Measurements from ENCODE around the gene CACNA2D4.

The CACNA2D4 gene

GRCh38 chr12:1907652-1908611 lies 10.5 kb downstream of the CACNA2D4 start:
- in situ Hi-C loops (cut with MboI; ENCODE audit: low pct_unique_long_range_greater_than_20kb, low sequenced_read_pairs), result no loop called here
- no peak for DNase-seq

GRCh38 chr12:1906579-1906978 lies 11.9 kb downstream of the CACNA2D4 start:
- no peak for DNase-seq
- in situ Hi-C loops (cut with MboI; ENCODE audit: low pct_unique_long_range_greater_than_20kb, low sequenced_read_pairs), result no loop called here

DNA sequence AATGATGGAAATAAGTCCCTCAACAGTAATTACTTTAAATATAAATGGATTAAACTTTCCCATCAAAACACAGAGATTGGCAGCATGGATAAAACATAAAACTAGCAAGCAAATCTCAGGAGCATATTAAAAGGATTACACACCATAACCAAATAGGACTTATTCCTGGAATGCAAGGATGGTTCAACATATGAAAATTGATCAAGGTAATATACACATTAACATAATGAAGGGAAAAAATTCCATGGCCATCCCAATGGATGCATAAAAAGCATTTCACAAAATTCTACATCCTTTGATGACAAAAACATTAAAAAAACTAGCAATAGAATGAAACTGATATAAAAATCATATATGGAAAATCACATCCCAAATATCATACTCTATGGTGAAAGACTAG lies 13.6 kb downstream of the CACNA2D4 start:
- in situ Hi-C loops (cut with MboI; ENCODE audit: low pct_unique_long_range_greater_than_20kb, low sequenced_read_pairs), result no loop called here
- no peak for DNase-seq

- in situ Hi-C loops (cut with MboI; ENCODE audit: low pct_unique_long_range_greater_than_20kb, low sequenced_read_pairs), result no loop called here
- DNase-seq, result no peak
Observed at GRCh38 chr12:1896964-1897363, 21.5 kb downstream of the CACNA2D4 start.

GRCh38 chr12:1890810-1891209 lies 27.6 kb downstream of the CACNA2D4 start:
- in situ Hi-C loops (cut with MboI; ENCODE audit: low pct_unique_long_range_greater_than_20kb, low sequenced_read_pairs), result no loop called here

DNA sequence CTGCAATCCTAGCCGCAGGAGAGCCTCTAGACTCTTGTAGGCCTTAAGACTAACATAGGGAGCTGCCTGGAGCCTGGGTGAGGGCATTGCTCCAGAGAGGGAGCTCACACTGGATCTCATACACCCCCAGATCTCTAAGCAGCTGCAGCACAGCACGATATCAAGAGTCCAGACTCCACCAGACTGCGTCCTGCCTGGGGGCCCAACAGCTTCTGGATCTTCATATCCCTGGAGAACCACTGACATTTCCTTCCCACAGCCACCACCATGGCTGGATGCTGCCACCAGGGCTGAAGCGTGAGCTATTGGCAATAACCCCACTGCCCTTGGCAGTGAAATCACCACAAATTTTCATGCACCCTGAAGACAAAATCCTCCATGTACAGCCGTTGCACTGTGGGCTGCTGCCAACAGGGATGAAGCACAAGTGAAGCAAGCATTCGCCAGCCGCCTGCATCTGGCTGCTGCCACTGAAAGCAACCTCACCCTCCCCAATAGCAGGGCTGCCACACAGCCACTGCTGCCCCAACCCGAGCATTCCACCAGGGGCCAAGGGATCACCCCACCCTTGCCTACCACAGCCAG lies 28.2 kb downstream of the CACNA2D4 start:
- no peak for DNase-seq
- in situ Hi-C loops (cut with MboI; ENCODE audit: low pct_unique_long_range_greater_than_20kb, low sequenced_read_pairs), result no loop called here

More at GRCh38 chr12:1890810-1891209, 27.6 kb downstream of the CACNA2D4 start:
- no peak for DNase-seq

GRCh38 chr12:1888923-1889322 lies 29.5 kb downstream of the CACNA2D4 start:
- DNase-seq, result no peak
- in situ Hi-C loops (cut with MboI; ENCODE audit: low pct_unique_long_range_greater_than_20kb, low sequenced_read_pairs), result no loop called here

DNA sequence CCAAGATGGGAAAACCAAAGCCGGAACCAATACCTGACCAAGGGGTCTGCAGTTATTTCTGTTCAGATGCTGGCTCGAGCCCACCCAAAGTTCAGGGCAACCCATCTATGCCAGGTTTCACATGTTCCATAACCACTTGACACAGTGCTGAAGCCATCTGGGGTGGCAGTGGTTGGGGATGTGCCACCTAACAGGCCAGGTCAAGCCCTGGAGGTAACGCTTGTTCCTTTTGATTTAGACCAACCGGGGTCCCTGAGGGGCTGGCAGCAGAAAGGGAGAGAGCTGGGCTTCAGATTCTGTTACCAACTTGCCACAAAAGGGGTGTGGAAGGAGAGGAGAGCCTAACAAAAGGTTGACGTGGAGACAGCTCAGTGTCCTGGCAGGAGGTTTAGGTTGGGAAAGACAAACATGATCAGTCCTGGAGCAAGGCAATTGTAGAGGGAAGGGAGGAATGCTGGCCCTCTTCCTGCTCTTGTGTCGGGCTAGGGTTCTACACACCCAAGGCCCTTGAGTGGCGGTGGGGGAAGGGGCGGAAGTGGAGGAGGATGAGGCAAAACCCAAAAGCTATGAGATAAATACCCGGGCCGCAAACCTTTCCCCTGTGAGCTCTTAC lies 31.9 kb downstream of the CACNA2D4 start:
- in situ Hi-C loops (cut with MboI; ENCODE audit: low pct_unique_long_range_greater_than_20kb, low sequenced_read_pairs), result no loop called here
- no peak for DNase-seq

DNA sequence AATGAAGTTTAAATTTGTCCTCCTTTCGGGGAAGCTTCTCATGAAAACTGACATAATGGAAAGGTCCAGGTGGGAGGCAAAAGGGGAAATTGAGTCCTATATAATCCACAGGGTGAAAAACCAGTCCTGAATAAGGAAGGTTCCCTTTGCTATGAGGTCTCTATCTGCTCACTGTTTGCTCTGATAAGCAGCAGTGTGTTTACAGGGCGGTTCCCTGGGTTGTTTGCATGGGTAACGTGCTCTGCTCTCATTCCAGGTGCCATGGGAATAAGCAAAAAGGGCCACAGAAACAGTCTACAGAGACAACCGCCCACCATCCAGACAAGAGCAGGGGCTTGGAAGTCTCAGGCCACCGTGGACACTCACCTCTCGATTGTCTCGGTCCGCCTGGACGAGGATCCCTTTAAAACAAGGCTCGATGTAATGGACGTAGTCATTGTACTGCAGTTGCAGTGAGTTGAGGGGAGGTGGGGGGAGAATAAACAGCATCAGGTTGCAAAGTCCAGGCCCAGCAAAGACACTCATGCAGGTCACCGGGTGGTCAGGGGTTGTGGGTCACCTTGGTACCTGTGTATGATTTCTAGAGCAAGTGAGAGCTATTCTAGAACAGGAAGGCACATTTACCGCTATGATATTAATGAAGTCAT lies 32.7 kb downstream of the CACNA2D4 start:
- no peak for DNase-seq

DNA sequence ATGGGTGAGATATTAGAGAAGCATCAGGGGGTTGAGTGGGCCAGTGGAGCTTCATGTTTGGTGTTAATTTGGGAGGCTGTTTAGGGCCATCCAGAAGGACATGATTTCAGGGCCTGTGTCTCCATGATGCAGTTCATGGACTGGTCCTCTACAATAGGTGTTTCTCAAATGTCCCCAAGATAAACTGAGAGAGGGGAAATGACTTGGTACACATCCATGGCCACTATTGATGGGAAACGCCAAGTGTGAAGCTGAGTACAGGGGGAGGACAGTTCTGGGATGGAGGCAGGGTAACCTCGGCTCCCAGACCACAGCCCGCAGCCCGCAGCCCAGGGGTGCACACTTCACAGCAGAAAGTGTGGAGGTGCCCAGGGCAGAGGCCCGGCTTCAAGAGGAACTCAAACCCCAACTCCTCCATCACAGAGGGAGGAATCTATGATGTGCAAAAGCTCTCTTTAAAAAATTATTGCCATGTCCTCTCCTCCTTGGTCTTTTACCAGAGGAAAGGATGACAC lies 33.3 kb downstream of the CACNA2D4 start:
- in situ Hi-C loops (cut with MboI; ENCODE audit: low pct_unique_long_range_greater_than_20kb, low sequenced_read_pairs), result no loop called here
- no peak for DNase-seq

More for the DNA sequence above, 32.7 kb downstream of the CACNA2D4 start:
- in situ Hi-C loops (cut with MboI; ENCODE audit: low pct_unique_long_range_greater_than_20kb, low sequenced_read_pairs), result no loop called here

GRCh38 chr12:1884651-1885050 lies 33.8 kb downstream of the CACNA2D4 start:
- in situ Hi-C loops (cut with MboI; ENCODE audit: low pct_unique_long_range_greater_than_20kb, low sequenced_read_pairs), result no loop called here
- DNase-seq, result no peak

GRCh38 chr12:1883513-1883912 lies 34.9 kb downstream of the CACNA2D4 start:
- no peak for DNase-seq
- in situ Hi-C loops (cut with MboI; ENCODE audit: low pct_unique_long_range_greater_than_20kb, low sequenced_read_pairs), result no loop called here

DNA sequence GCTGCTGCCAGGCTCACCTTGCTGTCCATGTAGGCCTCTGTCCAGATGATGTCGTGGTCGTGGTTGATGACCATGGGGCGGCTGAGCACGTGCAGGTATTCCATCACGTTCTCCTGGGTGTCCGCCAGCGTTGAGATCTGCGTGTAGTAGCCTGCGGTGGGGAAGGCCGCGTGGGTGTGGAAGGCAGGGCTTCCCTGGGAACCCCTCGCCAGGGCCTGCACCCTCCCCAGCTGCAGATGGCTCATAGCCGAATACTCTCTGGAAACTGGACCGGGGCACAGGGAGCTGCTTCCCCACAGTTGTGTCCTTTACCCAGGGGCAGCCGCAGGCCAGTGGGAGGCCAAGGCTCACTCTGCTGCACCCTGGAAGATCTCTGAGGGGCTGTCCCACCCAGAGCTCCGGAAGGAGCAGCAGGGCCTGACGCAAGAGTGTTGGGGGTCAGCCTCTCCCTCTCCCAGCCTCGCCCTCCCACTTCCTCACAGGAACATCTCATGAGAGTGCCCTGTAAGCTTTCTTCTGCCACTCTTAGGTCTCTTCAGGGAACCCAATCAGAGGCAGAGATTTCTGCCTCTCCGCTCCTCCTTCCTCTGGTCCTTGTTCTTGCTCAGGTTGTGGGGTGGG lies 35.5 kb downstream of the CACNA2D4 start:
- in situ Hi-C loops (cut with MboI; ENCODE audit: low pct_unique_long_range_greater_than_20kb, low sequenced_read_pairs), result no loop called here
- DNase-seq, result no peak

- in situ Hi-C loops (cut with MboI; ENCODE audit: low pct_unique_long_range_greater_than_20kb, low sequenced_read_pairs), result no loop called here
- DNase-seq, result no peak
Observed at GRCh38 chr12:1882405-1882804, 36.0 kb downstream of the CACNA2D4 start.

DNA sequence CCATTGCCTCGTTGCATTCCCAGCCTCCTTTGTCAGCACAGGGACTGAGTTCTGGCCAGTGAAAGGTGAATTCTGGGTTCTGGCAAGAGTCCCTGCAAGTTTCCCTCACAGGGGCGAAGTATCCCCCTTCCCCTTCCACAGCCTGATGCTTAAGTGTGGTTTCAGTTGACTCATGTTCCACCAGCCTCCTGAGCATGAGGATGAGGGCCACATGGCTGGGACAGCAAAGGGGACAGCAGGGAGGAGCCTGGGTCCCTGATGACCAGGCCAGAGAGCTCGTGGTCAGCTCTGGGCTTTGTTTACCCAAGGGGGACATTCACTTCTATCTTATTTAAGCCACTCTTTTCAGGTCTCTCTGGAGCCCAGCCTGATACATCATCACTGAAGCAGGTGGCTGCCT lies 36.5 kb downstream of the CACNA2D4 start:
- DNase-seq, result no peak
- in situ Hi-C loops (cut with MboI; ENCODE audit: low pct_unique_long_range_greater_than_20kb, low sequenced_read_pairs), result no loop called here

DNA sequence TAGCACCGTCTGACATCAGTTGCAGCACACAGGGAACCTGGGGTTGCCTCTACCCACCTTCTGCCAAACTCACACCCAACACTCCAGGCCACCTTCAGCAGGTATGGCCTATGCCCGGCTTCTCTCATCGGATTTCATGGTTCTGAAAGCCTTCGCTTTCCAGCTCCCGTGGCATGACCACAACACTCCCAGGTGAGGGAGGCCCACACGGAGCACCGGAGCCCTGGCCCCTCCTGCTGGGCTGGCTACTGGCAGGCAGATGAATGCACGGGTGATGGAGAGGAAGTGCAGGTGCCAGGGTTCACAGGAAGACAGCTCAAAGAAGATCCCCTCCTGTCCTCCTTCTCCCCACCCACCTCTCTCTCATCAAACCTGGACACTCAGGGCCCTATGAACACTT lies 37.2 kb downstream of the CACNA2D4 start:
- in situ Hi-C loops (cut with MboI; ENCODE audit: low pct_unique_long_range_greater_than_20kb, low sequenced_read_pairs), result no loop called here

DNA sequence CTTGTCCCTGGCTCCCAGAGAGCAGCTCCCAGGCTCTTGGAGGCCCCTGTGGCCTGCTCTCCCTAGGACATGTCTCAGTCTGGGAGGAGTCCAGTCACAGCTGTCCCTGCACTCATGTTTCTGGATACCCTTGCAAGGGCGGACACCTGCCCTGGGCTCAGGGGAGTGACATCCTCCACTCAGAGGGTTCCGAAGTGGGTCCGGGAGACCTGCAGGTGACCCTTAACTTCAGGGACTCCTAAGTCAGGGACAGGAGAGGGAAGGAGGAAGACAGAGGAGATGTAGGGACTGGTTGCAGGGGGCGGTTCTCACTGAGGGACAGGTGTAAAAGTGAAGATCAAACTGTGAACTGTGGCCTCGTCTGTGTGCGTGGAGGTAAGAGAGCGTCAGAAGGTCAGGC lies 37.6 kb downstream of the CACNA2D4 start:
- DNase-seq, result no peak
- in situ Hi-C loops (cut with MboI; ENCODE audit: low pct_unique_long_range_greater_than_20kb, low sequenced_read_pairs), result no loop called here

More for the DNA sequence above, 37.2 kb downstream of the CACNA2D4 start:
- DNase-seq, result no peak

- DNase-seq, result no peak
- in situ Hi-C loops (cut with MboI; ENCODE audit: low pct_unique_long_range_greater_than_20kb, low sequenced_read_pairs), result no loop called here
Observed at GRCh38 chr12:1880153-1880845, 38.2 kb downstream of the CACNA2D4 start.
